ENCODE results near the gene GPR62.

GRCh38 chr3:52006017-52006819 is 51.0 kb downstream of the GPR62 start:
- no peak for TF ChIP-seq EZH2 (IDR thresholded peaks at IDR 0.05; ENCODE audit: insufficient read depth, poor library complexity, severe bottlenecking)
- TF ChIP-seq EZH2phosphoT487 (IDR thresholded peaks at IDR 0.05; ENCODE audit: insufficient read depth, low read depth) = no peak

Data from GM23248 (cell line).